GM12864 (cell line): ENCODE measurements around the gene SETD5.

ENCODE experiments used
- DNase-seq: peaks from one replicate; pipeline ENCODE4 v3.0.0-alpha.2; 2011; ENCODE audit warnings: low read depth
- H3K4me3 ChIP-seq: 2 replicates; pipeline ENCODE4 v1.5.1; 2011; ENCODE audit warnings: mild to moderate bottlenecking, low read depth, low read length, control low read depth
- TF ChIP-seq, protein P1 (sequence below): IDR thresholded peaks from 2 replicates; pipeline ENCODE4 v1.5.1; 2011; ENCODE audit warnings: low read depth, mild to moderate bottlenecking, moderate library complexity, low read length, control low read depth, inconsistent platforms; ENCODE audit errors: missing control alignments

Gene SETD5

DNA sequence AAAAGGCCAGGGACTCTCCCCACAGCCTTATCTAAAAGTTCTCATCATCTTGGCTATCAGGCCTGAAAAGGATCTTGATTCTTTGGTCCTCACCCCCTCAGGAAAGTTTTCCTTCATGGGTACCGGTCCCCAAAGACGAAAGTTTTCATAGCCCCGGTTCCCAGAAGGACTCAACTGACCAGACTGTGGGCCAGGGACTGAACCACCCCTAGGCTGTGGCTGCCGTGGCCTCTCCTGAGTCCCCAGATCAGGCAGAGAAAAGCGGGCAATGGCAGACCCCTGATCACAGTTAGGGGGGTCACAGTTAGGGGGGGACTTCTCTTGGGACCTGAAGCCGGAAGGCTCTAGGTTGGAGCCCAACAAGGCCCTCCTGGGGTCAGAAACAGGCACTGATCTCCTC, 101.4 kb downstream of the SETD5 start:
- TF ChIP-seq, protein P1, sequence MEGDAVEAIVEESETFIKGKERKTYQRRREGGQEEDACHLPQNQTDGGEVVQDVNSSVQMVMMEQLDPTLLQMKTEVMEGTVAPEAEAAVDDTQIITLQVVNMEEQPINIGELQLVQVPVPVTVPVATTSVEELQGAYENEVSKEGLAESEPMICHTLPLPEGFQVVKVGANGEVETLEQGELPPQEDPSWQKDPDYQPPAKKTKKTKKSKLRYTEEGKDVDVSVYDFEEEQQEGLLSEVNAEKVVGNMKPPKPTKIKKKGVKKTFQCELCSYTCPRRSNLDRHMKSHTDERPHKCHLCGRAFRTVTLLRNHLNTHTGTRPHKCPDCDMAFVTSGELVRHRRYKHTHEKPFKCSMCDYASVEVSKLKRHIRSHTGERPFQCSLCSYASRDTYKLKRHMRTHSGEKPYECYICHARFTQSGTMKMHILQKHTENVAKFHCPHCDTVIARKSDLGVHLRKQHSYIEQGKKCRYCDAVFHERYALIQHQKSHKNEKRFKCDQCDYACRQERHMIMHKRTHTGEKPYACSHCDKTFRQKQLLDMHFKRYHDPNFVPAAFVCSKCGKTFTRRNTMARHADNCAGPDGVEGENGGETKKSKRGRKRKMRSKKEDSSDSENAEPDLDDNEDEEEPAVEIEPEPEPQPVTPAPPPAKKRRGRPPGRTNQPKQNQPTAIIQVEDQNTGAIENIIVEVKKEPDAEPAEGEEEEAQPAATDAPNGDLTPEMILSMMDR: no peak
- H3K4me3 ChIP-seq: no peak overlapping the region

DNA sequence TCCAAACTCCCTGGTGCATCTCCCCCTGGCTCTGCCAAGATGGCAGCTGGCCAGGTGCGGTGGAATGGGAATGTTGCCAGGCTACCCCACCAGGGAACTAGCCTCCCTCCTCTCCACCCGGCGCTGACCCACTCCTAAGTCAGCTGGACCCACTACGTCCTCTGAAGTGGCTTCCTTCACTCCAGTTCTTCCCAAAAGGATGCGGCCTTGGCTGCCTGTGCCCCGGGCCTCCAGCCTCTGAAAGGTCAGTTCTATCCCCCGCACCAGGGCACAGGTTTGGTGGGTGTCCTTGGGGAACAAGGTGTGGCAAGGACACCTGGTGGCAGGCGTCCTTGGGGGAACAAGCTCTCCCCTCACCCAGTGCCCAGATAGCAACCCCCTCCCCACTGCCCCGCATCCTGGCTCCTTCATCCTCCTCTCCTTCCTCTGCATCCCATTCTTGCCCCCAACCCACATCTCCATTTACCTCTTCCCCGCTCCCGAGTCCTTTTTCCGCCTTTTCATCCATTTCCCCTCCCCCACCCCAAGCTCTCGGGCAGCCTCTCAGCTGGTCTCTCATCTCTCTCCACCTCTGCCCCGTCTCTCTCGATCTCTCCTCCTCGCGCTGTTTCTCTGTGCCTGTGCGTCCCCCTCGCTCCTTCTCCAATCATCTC, 102.2 kb downstream of the SETD5 start:
- TF ChIP-seq, protein P1: no peak
- no peak overlapping the region for H3K4me3 ChIP-seq
- DNase-seq: no peak

More for the DNA sequence above, 101.4 kb downstream of the SETD5 start:
- no peak for DNase-seq

DNA sequence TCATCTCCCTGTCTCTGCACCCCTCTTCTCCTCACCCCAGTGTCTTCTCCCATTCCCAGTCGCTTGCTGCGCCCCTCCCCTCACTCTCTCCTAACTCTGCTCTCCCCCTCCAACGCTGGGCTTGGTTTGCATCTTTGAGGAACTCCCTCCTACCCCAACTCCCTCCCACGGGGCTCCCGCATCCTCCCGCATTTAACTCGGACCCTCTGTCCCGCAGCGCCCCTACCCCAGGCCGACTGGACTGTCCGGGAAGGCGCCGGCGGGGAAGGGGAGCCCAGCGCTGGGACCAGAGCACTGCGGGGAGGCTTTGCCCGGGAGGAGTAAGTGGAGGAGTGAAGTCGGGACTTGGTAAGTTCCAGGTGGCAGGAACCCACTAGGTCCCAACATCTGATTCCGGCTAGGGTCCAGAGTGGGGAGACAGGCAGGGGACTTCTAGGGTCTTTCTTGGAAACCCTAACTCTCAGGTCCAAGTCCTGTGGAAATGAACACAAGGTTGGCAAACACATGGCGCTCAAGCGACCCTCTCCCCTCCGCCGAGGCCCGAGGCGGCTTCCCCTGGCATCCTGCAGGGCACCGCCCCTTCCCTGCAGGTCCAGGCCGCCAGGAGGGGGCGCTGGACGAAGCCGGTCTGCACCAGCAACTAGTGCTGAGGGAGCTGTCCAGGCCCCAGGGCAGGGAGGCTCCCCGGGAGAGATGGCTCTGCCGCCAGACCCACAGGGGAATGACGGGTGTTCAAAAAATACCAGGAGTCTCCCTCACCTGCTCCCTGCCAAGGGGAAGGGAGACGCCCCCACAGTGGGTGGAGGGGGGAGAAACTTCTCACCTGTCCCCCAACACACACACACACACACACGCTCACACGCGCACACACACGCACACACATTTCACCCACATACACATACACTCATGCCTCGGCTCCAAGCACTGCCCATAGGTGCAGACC, 103.0 kb downstream of the SETD5 start:
- TF ChIP-seq, protein P1: peak; percentile 80
- no peak overlapping the region for H3K4me3 ChIP-seq
- no peak for DNase-seq

DNA sequence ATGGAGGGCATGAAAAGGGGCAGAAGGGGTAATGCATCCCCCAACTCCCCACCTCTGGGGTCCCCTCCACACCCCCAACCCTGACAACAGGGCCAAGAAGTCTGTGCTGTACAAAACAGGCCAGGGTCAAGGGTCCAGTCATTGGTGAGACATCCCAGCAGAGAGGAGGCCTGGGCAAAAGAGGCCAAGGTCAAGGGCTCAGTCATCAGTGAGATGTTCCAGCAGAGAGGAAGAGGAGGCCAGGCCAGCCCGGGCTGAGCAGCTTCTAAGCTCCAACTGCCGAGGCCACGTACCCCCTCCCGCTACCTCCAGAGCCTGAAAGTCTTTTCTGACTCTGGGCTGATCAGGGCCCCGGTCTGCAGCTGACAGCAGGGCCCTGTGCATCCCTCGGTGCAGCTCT, 103.8 kb downstream of the SETD5 start:
- no peak overlapping the region for H3K4me3 ChIP-seq
- TF ChIP-seq, protein P1: no peak

DNA sequence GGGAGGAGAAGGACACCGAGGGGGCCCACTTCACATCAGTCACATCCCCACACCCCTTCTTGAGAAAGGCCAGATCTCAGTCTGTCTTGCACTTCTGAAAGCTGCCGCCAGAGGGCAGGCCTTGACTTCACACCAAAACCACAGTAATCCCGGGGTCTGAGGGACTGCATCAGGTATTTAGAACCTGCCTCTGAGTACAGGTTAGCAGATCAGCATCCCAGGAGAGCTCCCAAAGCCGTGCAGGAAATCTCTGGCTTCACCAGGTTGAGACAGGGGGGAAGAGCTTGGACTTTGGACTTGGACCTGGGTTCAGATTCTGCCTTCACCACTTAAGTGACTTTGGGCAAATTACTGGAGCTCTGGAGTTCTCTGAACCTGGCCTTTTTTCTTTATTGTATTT, 105.9 kb downstream of the SETD5 start:
- no peak overlapping the region for H3K4me3 ChIP-seq
- peak; percentile 53 for DNase-seq
- TF ChIP-seq, protein P1: peak; percentile 98

More for the DNA sequence above, 103.8 kb downstream of the SETD5 start:
- no peak for DNase-seq

DNA sequence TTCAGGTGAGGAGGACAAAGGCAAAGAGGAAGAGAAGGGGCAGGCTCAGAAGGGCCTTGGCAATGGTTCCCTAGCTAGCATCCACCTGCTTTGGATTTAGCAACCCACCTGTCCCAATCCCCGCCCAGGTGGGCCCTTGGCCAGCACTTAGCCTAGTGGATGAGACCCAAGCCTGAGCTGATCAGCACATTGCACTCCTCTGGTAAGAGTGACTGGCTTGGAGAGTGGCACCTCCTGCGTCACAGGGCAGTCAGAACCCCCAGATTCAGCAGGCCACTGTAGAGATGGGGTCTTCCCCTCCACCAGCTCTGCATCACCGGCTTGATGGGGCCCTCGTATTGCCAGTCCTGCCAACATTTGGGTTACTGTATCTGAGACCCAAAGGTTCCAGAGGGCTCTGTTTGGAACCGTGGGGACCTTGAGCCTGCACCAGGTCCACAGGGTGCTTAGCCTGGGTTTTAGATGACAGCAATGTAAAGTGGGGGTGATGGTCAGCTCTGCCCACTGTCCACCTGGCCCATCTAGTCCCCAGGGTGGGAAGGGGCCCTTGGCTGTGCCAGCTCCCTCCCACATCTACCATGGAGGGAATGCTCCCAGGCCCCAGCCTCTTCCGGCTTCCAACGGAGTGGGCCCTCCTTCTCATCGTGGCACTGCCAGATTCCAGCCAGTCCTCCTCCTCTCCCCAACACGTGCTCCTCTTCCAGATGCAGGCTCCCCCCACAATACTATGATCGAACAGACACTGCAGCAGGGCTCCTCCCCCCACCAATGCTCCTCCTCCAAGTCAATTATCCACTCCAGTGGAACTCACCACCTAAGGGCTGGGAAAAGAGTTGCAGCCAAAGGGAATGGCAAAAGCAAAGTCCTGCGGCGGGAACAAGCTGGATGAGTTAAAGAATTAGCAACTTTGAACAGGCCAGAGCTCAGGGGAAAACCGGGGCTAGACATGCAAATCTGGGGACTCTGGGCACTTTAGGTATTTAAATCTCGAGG, 110.5 kb downstream of the SETD5 start:
- TF ChIP-seq, protein P1: no peak
- H3K4me3 ChIP-seq: no peak overlapping the region
- no peak for DNase-seq
